H1 (cell line): Measurements from ENCODE around the gene DDX11.
"Not testable (repeated sequence)": the region's sequence is repeated elsewhere in the genome, so short reads cannot be mapped to it uniquely, and the experiment has no call there.

Source experiments
- BRCA1 ChIP-seq: IDR thresholded peaks from 2 replicates; pipeline ENCODE4 v1.6.1; 2012; ENCODE audit warnings: low read depth, low read length, improper control_type of control experiment
- YY1 ChIP-seq: IDR thresholded peaks from 2 replicates; pipeline ENCODE4 v1.6.1; 2011; ENCODE audit warnings: low read depth, mild to moderate bottlenecking, low read length

DNA sequence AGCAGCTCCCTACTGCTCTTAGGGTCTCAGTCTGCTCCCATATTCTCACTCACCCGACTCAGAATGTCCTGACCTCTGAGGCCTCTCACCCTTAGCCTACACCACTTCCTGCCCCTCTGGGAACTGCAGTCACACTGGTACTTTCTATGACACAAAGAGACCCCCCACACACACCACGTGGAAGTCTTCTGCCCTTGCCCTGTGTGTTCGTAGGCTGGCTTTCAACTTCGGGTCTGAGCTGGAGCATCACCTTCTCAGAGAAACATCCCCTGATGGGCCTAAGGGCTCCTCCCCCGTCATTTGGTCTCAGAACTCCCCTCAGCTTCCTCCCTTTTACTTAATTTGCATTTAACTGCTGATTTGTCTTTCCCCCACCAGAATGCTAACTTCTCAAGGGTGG is 22.0 kb upstream of the DDX11 start:
- not testable (repeated sequence) for TF ChIP-seq BRCA1, YY1
